ENCODE results near the gene IRAK2. TPM values are rescaled to one million over a fixed set of nuclear protein-coding genes. Genes with fewer than 3 reads are reported as not detected.

IRAK2 gene
- total RNA-seq, 2 donors from 2014 or later, result 4.3 to 5.4 TPM

GRCh38 chr3:10195366-10196089 is 30.8 kb downstream of the IRAK2 start:
- ATAC-seq (no peak), DNase-seq (ENCODE audit: low spot score in 2 of 2) (no peak)
- peak overlapping the region; percentile 86 to 95 for H3K27ac Mint-ChIP-seq
- no peaks in the 10 kb centered on the region for H3K9me3 Mint-ChIP-seq
- no peaks in the 10 kb centered on the region for H3K36me3 Mint-ChIP-seq

GRCh38 chr3:10196389-10197052 is 31.8 kb downstream of the IRAK2 start:
- ATAC-seq (no peak), DNase-seq (ENCODE audit: low spot score in 2 of 2) (no peak)
- Mint-ChIP-seq H3K36me3 (peaks cover 0 to 1% of the 10 kb centered on the region in 2 donors), H3K27ac (peak overlapping the region in 1 of 2 donors; percentile 60), H3K9me3 (no peaks in the 10 kb centered on the region)

GRCh38 chr3:10198226-10198625 is 33.5 kb downstream of the IRAK2 start:
- DNase-seq (ENCODE audit: low spot score in 2 of 2), result no peak
- no peak for ATAC-seq
- peaks cover 5 to 9% of the 10 kb centered on the region in 2 donors for H3K36me3 Mint-ChIP-seq
- H3K27ac Mint-ChIP-seq, result peak overlapping the region; percentile 48 to 86
- H3K9me3 Mint-ChIP-seq, result no peaks in the 10 kb centered on the region

GRCh38 chr3:10198761-10199649 is 34.3 kb downstream of the IRAK2 start:
- H3K9me3 Mint-ChIP-seq, result no peaks in the 10 kb centered on the region
- peak overlapping the region; percentile 86 to 95 for H3K27ac Mint-ChIP-seq
- ATAC-seq (peak; percentile 84 to 88), DNase-seq (ENCODE audit: low spot score in 2 of 2) (peak; percentile 40 to 77)
- H3K36me3 Mint-ChIP-seq, result peaks cover 5 to 12% of the 10 kb centered on the region in 2 donors

- Mint-ChIP-seq H3K9me3 (no peaks in the 10 kb centered on the region), H3K36me3 (peaks cover 5 to 12% of the 10 kb centered on the region in 2 donors), H3K27ac (no peak overlapping the region)
- ATAC-seq (no peak), DNase-seq (ENCODE audit: low spot score in 2 of 2) (no peak)
Measured at GRCh38 chr3:10204921-10205320, 40.2 kb downstream of the IRAK2 start.

GRCh38 chr3:10205451-10206165 is 40.9 kb downstream of the IRAK2 start:
- no peak for DNase-seq (ENCODE audit: low spot score in 2 of 2)
- Mint-ChIP-seq H3K36me3 (peaks cover 5 to 12% of the 10 kb centered on the region in 2 donors), H3K27ac (no peak overlapping the region), H3K9me3 (no peaks in the 10 kb centered on the region)
- ATAC-seq, result peak in 1 of 2 donors; percentile 45

- Mint-ChIP-seq H3K27ac (no peak overlapping the region), H3K9me3 (no peaks in the 10 kb centered on the region), H3K36me3 (peaks cover 5 to 12% of the 10 kb centered on the region in 2 donors)
- DNase-seq (ENCODE audit: low spot score in 2 of 2), result no peak
- ATAC-seq, result no peak
Measured at GRCh38 chr3:10206166-10206511, 41.4 kb downstream of the IRAK2 start.

- peaks cover 0 to 5% of the 10 kb centered on the region in 2 donors for H3K9me3 Mint-ChIP-seq
- no peak for DNase-seq (ENCODE audit: low spot score in 2 of 2)
- peaks cover 0 to 15% of the 10 kb centered on the region in 2 donors for H3K36me3 Mint-ChIP-seq
- H3K27ac Mint-ChIP-seq, result no peak overlapping the region
- ATAC-seq, result no peak
Measured at GRCh38 chr3:10213156-10213792, 48.6 kb downstream of the IRAK2 start.

GRCh38 chr3:10215578-10216368 is 51.1 kb downstream of the IRAK2 start:
- H3K36me3 Mint-ChIP-seq, result peaks cover 0 to 15% of the 10 kb centered on the region in 2 donors
- DNase-seq (ENCODE audit: low spot score in 2 of 2) (no peak), ATAC-seq (no peak)
- peak overlapping the region in 1 of 2 donors; percentile 8 for H3K27ac Mint-ChIP-seq
- H3K9me3 Mint-ChIP-seq, result peaks cover 0 to 5% of the 10 kb centered on the region in 2 donors

GRCh38 chr3:10217359-10217758 is 52.6 kb downstream of the IRAK2 start:
- peaks cover 0 to 5% of the 10 kb centered on the region in 2 donors for H3K9me3 Mint-ChIP-seq
- peaks cover 0 to 15% of the 10 kb centered on the region in 2 donors for H3K36me3 Mint-ChIP-seq
- H3K27ac Mint-ChIP-seq, result no peak overlapping the region
- ATAC-seq (no peak), DNase-seq (ENCODE audit: low spot score in 2 of 2) (no peak)

GRCh38 chr3:10219737-10220136 is 55.0 kb downstream of the IRAK2 start:
- Mint-ChIP-seq H3K27ac (no peak overlapping the region), H3K9me3 (peaks cover 3 to 5% of the 10 kb centered on the region in 2 donors), H3K36me3 (peaks cover 4 to 15% of the 10 kb centered on the region in 2 donors)
- DNase-seq (ENCODE audit: low spot score in 2 of 2) (no peak), ATAC-seq (no peak)

- Mint-ChIP-seq H3K9me3 (peaks cover 0 to 5% of the 10 kb centered on the region in 2 donors), H3K27ac (no peak overlapping the region), H3K36me3 (peaks cover 0 to 7% of the 10 kb centered on the region in 2 donors)
- ATAC-seq (peak; percentile 38 to 50), DNase-seq (ENCODE audit: low spot score in 2 of 2) (no peak)
Measured at GRCh38 chr3:10223676-10224639, 59.2 kb downstream of the IRAK2 start.

GRCh38 chr3:10224794-10225665 is 60.3 kb downstream of the IRAK2 start:
- peak; percentile 62 to 68 for DNase-seq (ENCODE audit: low spot score in 2 of 2)
- peak; percentile 61 to 64 for ATAC-seq
- Mint-ChIP-seq H3K36me3 (peaks cover 0 to 12% of the 10 kb centered on the region in 2 donors), H3K27ac (peak overlapping the region in 1 of 2 donors; percentile 90), H3K9me3 (peaks cover 0 to 5% of the 10 kb centered on the region in 2 donors)

All from activated naive CD4-positive, alpha-beta T cell treated with anti-CD3 and anti-CD28 coated beads, Interleukin-2, amount 50 U/mL, for 72 hours (primary cell).